Heart right ventricle (tissue), 16 donors: ENCODE measurements around the gene SPTB. TPM values are rescaled to one million over a fixed set of nuclear protein-coding genes. Genes with fewer than 3 reads are reported as not detected.
A peak's percentile ranks its signal among the peaks of the same experiment; 100 is the strongest.

Experiments
- ATAC-seq, 8 donors: fragments of 200-7000 bp; cut with Tn5 transposase; one replicate each; pipeline ENCODE4 v1.9.1; 2020; ENCODE audit warnings: mild to moderate bottlenecking in 8 of 8, moderate library complexity in 8 of 8, moderate number of reproducible peaks in 1 of 8
- DNase-seq, 2 donors: peaks; one replicate each; pipeline ENCODE4 v3.0.0-alpha.2; 2020
- H3K27ac ChIP-seq, 10 donors: fragments of 200-600 bp; sonication (generic) in 2 of 10; one replicate each; pipeline versions ENCODE4 v1.5.0 to v1.8.0; 2020 to 2022; ENCODE audit warnings: mild to moderate bottlenecking in 3 of 10
- H3K27me3 ChIP-seq, 7 donors: fragments of 200-600 bp; one replicate each; pipeline ENCODE4 v1.8.0; 2021 to 2022; ENCODE audit warnings: mild to moderate bottlenecking in 2 of 7
- H3K36me3 ChIP-seq, 9 donors: fragments of 200-600 bp; sonication (generic) in 1 of 9; one replicate each; pipeline versions ENCODE4 v1.5.0 to v1.8.0; 2020 to 2022; ENCODE audit warnings: mild to moderate bottlenecking in 2 of 9
- H3K4me1 ChIP-seq, 9 donors: fragments of 200-600 bp; sonication (generic) in 1 of 9; one replicate each; pipeline versions ENCODE4 v1.5.0 to v1.8.0; 2020 to 2022; ENCODE audit warnings: mild to moderate bottlenecking in 4 of 9
- H3K4me3 ChIP-seq, 10 donors: fragments of 200-600 bp; sonication (generic) in 2 of 10; one replicate each; pipeline versions ENCODE4 v1.5.0 to v1.8.0; 2020 to 2022; ENCODE audit warnings: mild to moderate bottlenecking in 7 of 10, moderate library complexity in 2 of 10
- H3K9me3 ChIP-seq, 11 donors: fragments of 200-600 bp in 10 of 11; sonication (generic) in 2 of 11; one replicate each; pipeline versions ENCODE4 v1.5.0 to v1.8.0; 2013 to 2022; ENCODE audit warnings: mild to moderate bottlenecking in 2 of 11, control low read depth in 1 of 11, moderate library complexity in 1 of 11
- WGBS, 2 donors: extraction: QIAGEN DNeasy Blood & Tissue Kit; methylation state at CpG; one replicate each; pipeline ENCODE4 v1.1.7; 2013; ENCODE audit warnings: inconsistent platforms in 1 of 2; 5-methylcytosine and 5-hydroxymethylcytosine counted together
- intact Hi-C, 10 donors: fragments of 100-400 bp; cut with DNase I; formaldehyde crosslinking; loops; one replicate each; pipeline versions ENCODE4 v1.11.1 to v1.14.2; 2022
- polyA plus RNA-seq, 2 donors: library from polyadenylated mRNA; stranded (reverse); fragments of 200-250 nt; gene quantifications; one replicate each; pipeline ENCODE4 v1.2.3, GENCODE V29; 2013
- total RNA-seq, 10 donors: library from RNA; stranded (reverse); fragmentation: NEBNext Ultra II Directional in 3 of 10; extraction: Animal tissue kit (Norgen Biotek cat#: 25700) in 3 of 10; gene quantifications; one replicate each; pipeline versions ENCODE4 v1.2.1 to v1.2.4, GENCODE V29; 2021 to 2023
- TF ChIP-seq, protein P1 (sequence below), 9 donors: fragments of 200-600 bp; sonication (generic) in 2 of 9; IDR thresholded peaks; one replicate each; pipeline versions ENCODE4 v1.5.0 to v1.8.0; 2021 to 2022; ENCODE audit warnings: antibody characterized with exemption in 9 of 9, mild to moderate bottlenecking in 5 of 9, moderate library complexity in 1 of 9
- donor health status: Arrhythmogenic right ventricular cardiomyopathy.
- donor health status: ischemic (EF 13 %, LVEDD 7.1; RV severe dilation, severe dysfunction).
- donor health status: healthy with polysubstance abuse.
- donor health status: DM: no; HTN: yes; CAD: no.
- donor health status: DM: no; HTN: no; CAD: no.
- donor health status: ischemic (EF 25% LVEDD 6.9; RV normal size, moderate dysfunction).
- donor health status: ischemic (EF 25% LVEDD 5.7; RV mildly dilated, moderate dysfunction).
- donor health status: healthy.
- donor health status: DM: yes; HTN: yes; CAD: no.
- donor health status: Ischemic cardiomyopathy.
- donor health status: ischemic (EF 35%, LVEDD 5.7; RV mildly dilated, moderate dysfunction).
- donor health status: nonischemic (EF 11% LVEDD 7.7; RV severe dilation, severe dysfunction).
- donor health status: DM: yes; HTN: yes; CAD: no.
- donor health status: PGD.
- donor health status: ischemic (EF 29% LVEDD 5.4; RV normal size, mild dysfunction).
- donor health status: nonischemic (EF 23%, LVEDD 6.1; RV moderate dilation, normal function).

SPTB gene
- total and polyA plus RNA-seq, 12 donors: 24.0 to 114 (median 92.1) TPM

DNA sequence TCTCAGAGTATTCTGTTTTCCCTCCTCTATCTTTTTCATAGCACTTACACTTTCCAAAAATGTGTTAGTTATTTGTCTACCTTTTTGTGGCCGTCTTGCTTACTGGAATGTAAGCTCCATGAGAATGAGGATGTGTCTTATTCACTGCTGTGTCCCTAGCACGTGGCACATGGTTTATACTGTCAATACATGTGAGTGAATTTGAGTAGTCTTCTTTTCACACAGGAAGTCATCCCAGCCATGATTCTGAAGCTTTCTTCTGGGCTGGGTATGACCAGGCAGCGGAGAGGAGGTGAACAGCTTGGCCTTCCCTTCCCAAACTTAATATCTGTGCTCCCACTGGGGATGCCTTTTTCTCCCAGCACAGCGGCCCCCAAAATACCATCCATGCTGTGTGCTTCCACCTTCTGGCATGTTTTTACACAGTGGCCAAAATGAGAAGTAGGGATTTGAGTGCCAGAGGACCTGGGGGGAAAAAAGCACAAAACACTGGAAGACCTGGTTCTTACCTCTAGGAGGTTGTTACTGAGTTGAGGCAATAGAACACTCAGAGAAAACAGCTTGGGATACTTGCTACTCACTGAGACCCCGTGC lies 165.2 kb downstream of the SPTB start:
- peaks cover 9 to 71% (median 47%) of the 10 kb centered on the region in 9 donors for H3K4me1 ChIP-seq
- peak overlapping the region in 1 of 10 donors; percentile 7 for H3K27ac ChIP-seq
- DNase-seq (no peak), ATAC-seq (no peak)
- H3K27me3 ChIP-seq: no peaks in the 10 kb centered on the region
- intact Hi-C loops: loop anchor here in 3 of 10 donors (5.0 kb wide), 2 partner anchors 32 to 38 kb away; no protein-coding TSS in a partner anchor
- H3K9me3 ChIP-seq: peaks cover 0 to 23% (median 11%) of the 10 kb centered on the region in 11 donors
- TF ChIP-seq, protein P1, sequence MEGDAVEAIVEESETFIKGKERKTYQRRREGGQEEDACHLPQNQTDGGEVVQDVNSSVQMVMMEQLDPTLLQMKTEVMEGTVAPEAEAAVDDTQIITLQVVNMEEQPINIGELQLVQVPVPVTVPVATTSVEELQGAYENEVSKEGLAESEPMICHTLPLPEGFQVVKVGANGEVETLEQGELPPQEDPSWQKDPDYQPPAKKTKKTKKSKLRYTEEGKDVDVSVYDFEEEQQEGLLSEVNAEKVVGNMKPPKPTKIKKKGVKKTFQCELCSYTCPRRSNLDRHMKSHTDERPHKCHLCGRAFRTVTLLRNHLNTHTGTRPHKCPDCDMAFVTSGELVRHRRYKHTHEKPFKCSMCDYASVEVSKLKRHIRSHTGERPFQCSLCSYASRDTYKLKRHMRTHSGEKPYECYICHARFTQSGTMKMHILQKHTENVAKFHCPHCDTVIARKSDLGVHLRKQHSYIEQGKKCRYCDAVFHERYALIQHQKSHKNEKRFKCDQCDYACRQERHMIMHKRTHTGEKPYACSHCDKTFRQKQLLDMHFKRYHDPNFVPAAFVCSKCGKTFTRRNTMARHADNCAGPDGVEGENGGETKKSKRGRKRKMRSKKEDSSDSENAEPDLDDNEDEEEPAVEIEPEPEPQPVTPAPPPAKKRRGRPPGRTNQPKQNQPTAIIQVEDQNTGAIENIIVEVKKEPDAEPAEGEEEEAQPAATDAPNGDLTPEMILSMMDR (IDR thresholded peaks at IDR 0.05): no peak
- WGBS, 2 donors: 88 to 90% methylated on average over 5 of the region's 5 CpGs
- H3K4me3 ChIP-seq: no peak overlapping the region
- H3K36me3 ChIP-seq: no peaks in the 10 kb centered on the region

DNA sequence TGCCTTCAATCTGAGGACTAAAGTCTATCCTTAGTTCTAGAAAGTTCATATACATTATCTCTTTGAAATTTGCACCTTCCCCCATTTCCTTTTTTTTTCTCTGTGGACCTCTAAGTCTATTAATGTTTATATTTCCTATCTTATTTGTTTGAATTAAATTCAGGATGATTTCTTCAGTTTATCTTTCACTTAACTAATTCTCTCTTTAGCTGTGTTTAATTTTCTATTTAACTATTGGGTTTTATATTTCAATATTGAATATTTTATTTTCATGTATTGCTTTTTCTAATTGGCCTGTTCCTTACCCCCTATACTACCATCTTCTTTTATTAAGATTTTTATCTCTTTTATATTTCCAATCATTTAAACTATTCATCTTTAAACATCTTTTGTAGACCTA lies 166.0 kb downstream of the SPTB start:
- Histone ChIP-seq H3K27ac (no peak overlapping the region), H3K4me3 (no peak overlapping the region), H3K4me1 (peaks cover 9 to 70% (median 52%) of the 10 kb centered on the region in 9 donors), H3K27me3 (no peaks in the 10 kb centered on the region), H3K36me3 (no peaks in the 10 kb centered on the region), H3K9me3 (peaks cover 0 to 23% (median 11%) of the 10 kb centered on the region in 11 donors)
- no peak for DNase-seq
- intact Hi-C loops: no loop called here
- ATAC-seq: no peak
- TF ChIP-seq, protein P1 (IDR thresholded peaks at IDR 0.05): no peak

DNA sequence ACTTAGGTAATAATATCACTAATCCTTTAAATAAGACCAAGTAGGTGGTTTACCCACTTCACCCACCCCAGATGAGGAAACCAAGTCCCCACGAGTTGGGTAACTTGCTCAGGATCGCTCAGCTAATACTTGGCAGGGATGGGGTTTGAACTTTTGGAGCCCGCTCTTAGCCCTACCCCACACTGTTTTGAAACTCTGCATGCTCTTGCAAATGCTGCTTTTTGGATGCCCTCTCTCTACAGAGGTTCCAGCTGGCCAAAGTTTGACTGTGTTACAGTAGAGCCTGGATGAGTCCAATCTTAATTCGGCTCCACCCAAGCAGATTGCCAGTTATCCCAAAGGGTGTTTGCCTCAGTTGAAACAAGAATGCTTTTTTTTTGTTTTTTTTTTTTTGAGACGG lies 168.7 kb downstream of the SPTB start:
- DNase-seq: no peak
- H3K27me3 ChIP-seq: no peaks in the 10 kb centered on the region
- WGBS, 2 donors: 67 to 73% methylated on average over 5 of the region's 5 CpGs
- peak overlapping the region in 8 of 10 donors; percentile 4 to 86 (median 45) for H3K27ac ChIP-seq
- H3K4me3 ChIP-seq: no peak overlapping the region
- peaks cover 15 to 73% (median 56%) of the 10 kb centered on the region in 9 donors for H3K4me1 ChIP-seq
- intact Hi-C loops: no loop called here
- TF ChIP-seq, protein P1 (IDR thresholded peaks at IDR 0.05): no peak
- peak in 3 of 8 donors; percentile 30 to 81 (median 58) for ATAC-seq
- peaks cover 0 to 23% (median 11%) of the 10 kb centered on the region in 11 donors for H3K9me3 ChIP-seq
- H3K36me3 ChIP-seq: no peaks in the 10 kb centered on the region

DNA sequence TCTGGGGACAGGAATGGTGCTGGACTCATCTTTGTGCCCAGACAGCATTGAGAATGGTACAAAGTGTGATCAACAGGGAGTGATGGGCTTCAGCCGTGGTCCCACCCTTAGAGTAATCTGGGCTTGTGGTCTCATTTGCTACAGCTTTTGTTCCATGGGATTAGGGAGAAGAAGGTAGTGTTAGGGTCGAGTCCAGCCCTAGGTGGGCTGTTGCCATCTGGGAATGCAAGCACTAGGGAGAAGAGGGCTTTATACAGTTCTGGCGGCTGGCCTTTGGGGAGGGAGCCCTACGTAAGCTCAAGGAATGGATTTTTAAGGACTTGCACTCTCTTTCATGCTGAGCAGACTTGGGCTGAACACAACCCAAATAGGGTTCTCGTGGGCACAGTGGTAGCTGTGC lies 170.6 kb downstream of the SPTB start:
- H3K4me1 ChIP-seq: peaks cover 17 to 73% (median 62%) of the 10 kb centered on the region in 9 donors
- intact Hi-C loops: loop anchor here in 1 of 10 donors (5.0 kb wide), 1 partner anchor 53 kb away; no protein-coding TSS in a partner anchor
- TF ChIP-seq, protein P1 (IDR thresholded peaks at IDR 0.05): no peak
- H3K27ac ChIP-seq: peak overlapping the region in 9 of 10 donors; percentile 18 to 90 (median 82)
- ATAC-seq (no peak), DNase-seq (no peak)
- H3K4me3 ChIP-seq: peak overlapping the region in 6 of 10 donors; percentile 10 to 89 (median 18)
- no peaks in the 10 kb centered on the region for H3K36me3 ChIP-seq
- peaks cover 0 to 12% (median 0%) of the 10 kb centered on the region in 7 donors for H3K27me3 ChIP-seq
- peaks cover 0 to 19% (median 11%) of the 10 kb centered on the region in 11 donors for H3K9me3 ChIP-seq
- 80 to 82% methylated on average over 5 of the region's 5 CpGs for WGBS, 2 donors
